Amygdala (tissue), 56 donors: ENCODE measurements around the gene BCL2L11.
"Not testable (repeated sequence)": the region's sequence is repeated elsewhere in the genome, so short reads cannot be mapped to it uniquely, and the experiment has no call there.

ENCODE experiments used
- DNase-seq, 56 donors: peaks; one replicate each; lab custom pipeline; 2025; lab: John Stamatoyannopoulos, UW

Gene BCL2L11, protein sequence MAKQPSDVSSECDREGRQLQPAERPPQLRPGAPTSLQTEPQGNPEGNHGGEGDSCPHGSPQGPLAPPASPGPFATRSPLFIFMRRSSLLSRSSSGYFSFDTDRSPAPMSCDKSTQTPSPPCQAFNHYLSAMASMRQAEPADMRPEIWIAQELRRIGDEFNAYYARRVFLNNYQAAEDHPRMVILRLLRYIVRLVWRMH

DNA sequence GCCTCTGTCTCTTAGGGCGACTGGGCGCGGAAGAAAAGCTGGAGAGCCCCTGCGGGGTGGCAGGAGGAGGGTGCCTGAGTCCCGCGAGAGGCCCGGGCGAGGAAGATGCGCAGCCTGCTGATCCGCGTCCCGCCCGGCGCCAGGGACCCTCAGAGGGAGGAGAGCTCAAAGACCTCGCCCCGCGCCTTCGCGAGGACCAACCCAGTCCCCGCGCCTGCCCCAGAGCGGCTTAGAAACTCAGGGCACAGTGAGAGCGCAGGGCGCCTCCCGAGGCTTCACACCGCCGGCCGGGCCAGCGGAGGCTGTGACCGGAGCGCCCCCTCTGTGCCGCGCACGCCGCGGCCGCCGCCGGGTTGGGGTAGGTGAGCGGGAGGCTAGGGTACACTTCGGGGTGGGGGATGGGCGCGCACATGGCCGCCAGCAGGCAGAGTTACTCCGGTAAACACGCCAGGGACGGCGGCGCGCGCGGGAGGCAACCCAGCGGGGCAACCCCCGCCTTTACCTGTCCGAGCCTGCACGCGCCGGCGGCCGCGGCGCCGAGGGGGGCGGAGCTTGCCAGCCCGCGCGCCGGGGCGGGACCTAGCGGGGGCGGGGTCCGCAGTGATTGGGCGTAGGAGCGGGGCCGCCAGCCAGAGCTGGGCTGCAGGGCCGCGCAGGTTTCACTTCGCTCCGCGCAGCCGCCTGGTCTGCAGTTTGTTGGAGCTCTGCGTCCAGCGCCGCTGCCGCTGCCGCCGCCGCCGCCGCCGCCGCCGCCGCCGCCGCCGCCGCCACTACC is at the start of gene BCL2L11:
Gene BCL2L11, plus strand, starts transcription at position 662 of the 775 bp plus-strand sequence. CDS start 2,832 bp downstream, outside the sequence.
- DNase-seq = peak in 53 of 56 donors; percentile 23 to 89 (median 70)

DNA sequence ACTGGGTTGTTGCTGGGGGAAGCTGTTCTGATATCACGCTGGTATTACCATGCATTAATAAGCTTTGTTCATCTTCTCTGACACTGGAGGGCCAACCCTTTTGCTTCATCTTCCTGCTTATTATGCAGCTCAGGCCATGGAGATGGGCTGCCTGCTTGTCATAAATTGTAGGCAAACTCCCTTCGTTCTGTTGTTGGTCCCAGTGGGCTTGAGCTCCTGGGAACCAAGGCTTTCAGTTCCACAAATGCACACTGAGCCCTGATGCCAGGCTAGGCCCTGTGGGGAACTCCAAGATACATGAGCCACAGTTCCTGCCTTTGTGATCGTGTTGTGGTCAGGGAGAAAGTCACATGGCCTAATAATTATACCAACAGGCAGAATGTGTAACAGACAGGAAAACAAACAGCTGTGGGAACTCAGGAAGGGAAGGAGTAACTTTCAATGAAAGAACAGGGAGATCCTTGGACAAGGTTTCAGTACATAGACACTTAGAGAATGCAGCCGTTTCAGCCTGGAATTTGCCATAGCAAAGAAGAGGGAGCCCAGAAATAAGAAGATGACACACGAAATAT is 49.0 kb upstream of the BCL2L11 start:
- DNase-seq = no peak

DNA sequence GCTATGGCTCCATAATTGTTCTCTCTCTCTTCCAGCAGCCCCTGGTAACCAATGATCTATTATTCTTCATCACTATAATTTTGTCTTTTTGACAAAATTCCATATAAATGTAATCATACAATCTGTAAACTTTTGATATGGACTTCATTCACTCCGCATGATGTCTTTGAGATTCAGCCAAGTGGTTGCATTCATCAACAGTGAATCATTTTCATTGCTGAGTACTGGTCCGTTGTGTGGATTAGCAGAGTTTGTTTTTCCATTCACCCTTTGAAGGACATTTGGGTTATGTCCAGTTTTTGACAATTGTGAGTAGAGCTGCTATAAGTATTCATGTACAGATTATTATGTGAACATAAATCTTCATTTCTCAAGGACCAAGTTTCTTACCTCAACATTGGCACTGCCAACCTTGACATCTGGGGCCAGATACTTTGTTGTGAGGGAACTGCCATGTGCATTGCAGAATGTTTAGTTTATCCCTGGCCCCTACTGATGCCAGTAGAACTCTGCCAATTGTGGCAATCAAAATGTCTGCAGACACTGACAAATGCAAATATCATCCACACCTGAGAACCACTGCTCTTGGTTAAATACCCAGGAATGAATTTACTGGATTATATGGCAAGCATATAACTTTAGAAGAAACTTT is 48.4 kb upstream of the BCL2L11 start:
- DNase-seq = no peak

- not testable (repeated sequence) for DNase-seq
These were observed 38.1 kb upstream of the BCL2L11 start for GRCh38 chr2:111082659-111083058.

DNA sequence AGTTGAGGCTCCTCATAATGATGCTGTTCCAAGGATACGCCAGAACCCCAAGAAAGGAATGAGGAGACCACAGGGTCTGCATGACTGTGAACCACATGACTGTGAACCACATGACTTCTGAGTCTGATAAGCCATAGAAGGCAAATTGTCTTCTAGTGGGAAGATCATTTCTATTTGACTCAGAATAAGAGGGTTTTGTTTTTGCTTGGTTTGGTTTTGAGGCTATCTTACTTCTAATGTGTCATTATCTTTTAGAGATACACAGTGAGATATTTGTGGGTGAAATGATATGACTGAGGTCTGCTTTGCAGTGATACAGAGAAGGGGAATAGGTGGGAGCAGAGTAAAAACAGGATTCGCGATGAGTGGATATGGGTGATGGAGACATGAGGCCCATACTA is 28.9 kb upstream of the BCL2L11 start:
- DNase-seq = no peak

DNA sequence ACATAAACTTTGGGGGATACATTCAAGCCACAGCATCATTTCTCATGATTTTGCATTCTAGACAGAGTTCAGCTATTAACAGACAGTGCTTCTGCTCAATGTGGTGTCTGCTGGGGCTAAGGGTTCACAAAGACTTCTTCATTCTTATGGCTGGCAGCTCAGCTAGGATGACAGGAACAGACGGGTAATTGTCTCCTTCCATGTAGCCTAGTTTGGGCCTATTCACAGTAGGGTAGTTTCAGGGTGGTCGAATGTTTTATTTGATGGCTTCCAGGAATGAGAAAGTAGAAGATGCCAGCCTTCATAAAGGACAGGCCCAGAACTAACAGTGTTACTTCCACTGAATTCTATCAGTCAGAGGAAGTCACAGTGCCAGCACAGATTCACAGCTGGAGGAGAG is 26.0 kb upstream of the BCL2L11 start:
- peak in 7 of 56 donors; percentile 5 to 50 (median 33) for DNase-seq

DNA sequence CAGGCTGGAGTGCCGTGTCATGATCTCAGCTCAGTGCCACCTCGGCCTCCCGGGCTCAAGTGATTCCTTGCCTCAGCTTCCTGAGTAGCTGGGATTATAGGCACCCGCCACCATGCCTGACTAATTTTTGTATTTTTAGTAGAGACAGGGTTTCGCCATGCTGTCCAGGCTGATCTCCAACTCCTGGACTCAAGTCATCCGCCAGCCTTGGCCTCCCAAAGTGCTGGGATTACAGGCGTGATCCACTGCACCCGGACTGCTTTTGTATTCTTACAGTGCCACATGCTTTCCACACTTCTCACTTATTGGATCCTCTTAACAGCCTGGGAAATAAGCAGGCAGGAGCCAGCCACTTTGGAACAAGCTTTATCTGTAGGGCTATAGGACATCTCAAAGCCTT is 25.3 kb upstream of the BCL2L11 start:
- DNase-seq = no peak

DNA sequence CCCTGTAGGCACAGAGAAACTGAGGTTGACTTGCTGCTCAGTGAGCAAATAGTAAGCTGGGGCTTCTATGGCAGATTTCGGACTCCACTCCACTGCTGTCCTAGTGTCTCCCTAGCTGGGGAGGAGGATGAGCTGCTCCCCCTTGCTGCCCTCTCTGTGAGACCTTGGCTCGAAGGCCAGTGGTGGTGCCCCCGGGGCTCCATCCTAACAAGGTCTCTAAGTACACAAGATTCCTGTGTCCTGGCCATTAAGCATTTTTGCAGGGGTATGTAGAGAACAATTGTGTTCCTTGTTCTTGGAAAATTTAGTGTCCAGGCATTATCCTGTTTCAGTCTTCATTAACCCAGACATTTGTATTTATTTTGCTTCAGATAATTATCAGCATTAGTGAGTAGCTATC is 21.3 kb upstream of the BCL2L11 start:
- no peak for DNase-seq

DNA sequence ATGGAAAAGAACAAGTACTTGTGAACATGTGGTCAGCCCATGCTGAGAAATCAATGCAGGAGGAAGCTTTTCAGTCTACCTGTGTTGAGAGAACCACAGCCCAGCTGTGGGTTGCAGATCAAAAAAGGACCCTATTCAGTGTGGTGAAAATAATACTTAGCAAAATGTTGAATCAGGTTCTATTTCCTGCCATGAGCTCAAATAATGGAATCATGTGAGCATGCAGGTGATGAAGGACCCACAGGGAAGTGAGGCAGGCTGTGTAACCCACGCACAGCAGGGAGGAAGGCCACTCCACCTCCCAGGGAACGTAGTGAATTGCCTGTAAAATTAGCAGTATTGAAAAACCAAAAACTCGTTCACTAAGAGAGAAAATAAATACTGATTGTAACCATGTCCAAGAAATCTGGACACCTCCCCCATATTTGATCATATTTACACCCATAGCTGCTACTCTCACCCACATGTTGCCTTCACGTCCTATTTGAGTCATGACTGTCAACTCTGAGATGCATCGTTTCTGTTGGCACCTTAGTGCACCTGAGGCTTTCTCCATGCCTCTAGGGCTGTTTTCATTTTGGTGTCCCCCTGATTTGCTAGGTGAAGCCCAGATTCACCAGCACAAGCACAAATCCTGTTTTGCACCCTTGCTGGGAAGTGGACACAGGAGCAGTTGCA is 20.5 kb upstream of the BCL2L11 start:
- DNase-seq = no peak

- no peak for DNase-seq
These were observed 19.9 kb upstream of the BCL2L11 start for GRCh38 chr2:111100765-111101162.

DNA sequence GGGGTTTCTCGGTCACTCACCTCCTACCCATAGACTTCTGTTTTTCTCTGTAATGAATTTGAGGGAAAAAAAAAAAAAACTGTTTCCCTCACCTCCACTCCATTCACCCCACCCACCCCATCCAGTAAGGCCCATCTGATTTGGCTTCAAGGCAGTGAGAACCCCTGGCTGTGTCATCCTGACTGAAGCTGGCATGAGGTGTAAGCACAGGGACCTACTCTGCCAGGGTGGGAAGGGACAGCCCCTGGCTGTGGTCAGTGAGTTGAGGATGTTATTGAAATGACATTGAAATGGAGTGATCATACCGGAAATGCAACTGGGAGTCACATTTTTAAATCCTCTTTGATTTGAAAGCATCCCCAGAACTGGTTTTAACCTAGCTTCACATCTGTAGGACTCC is 19.1 kb upstream of the BCL2L11 start:
- DNase-seq = no peak

- DNase-seq = no peak
These were observed 18.5 kb upstream of the BCL2L11 start for GRCh38 chr2:111102216-111102615.

GRCh38 chr2:111105926-111106325 is 14.8 kb upstream of the BCL2L11 start:
- no peak for DNase-seq

GRCh38 chr2:111106706-111107105 is 14.0 kb upstream of the BCL2L11 start:
- DNase-seq = no peak

- DNase-seq = no peak
These were observed 11.9 kb upstream of the BCL2L11 start for GRCh38 chr2:111108745-111109271.

GRCh38 chr2:111111101-111111755 is 9.5 kb upstream of the BCL2L11 start:
- DNase-seq = no peak

DNA sequence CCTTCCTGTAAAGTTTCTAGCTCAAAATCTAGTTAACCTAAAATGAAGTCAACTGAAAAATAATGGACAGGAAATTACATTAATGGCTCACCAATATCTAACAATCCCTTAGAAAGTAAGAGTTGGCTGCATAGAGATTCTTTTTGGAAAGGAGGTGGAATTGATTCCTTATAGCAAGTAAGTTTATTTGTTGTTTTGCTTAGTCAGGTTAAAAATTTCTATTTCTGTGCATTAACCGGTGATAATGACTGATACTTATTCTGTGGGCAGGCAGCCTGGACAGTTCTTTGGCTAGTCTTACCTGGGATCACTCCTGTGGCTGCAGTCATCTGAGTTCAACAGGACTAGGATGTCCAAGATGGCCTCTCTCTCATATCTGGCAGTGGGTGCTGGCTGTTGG is 6.9 kb upstream of the BCL2L11 start:
- no peak for DNase-seq

- no peak for DNase-seq
These were observed 4.5 kb upstream of the BCL2L11 start for GRCh38 chr2:111116011-111116746.
